ENCODE data around the gene CD209. TPM values are rescaled to one million over a fixed set of nuclear protein-coding genes. Genes with fewer than 3 reads are reported as not detected.

CD209 gene
- total RNA-seq, 1 experiment from 2014 or later = not detected

DNA sequence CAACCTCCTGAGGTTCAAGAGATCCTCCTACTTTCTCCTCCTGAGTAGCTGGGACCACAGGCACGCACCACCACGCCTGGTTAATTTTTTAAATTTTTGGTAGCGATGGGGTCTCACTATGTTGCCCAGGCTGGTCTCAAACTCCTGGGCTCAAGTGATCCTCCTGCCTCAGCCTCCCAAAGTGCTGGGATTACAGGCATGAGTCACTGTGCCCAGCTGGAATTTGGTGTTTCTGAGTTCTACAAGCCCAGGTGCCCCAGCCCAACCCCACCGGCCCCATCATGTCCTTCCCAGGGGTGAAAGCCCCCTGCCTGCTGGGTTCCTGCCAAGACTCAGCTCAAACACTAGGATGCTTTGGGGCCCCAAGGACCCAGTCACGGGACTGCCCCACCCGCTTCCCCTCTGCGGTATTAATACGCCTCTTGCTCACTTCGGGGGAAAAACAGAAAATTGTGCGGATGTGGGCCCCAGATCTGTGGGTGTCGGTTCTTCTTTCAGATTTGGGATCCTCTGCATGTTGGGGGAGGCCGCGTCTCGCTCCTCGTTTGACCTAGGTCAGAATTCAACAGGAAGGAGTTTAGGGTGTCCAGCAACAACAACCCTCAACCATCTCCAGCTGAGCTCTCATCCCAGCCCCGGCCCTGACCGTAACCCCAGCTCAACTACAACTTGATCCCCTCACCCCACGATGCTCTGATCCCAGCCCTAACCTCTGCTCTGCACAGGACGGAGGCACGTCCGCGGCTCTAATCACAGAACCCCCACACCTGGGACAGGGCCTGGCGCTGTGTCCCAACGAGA lies 41.7 kb downstream of the CD209 start:
- no peak for DNase-seq (ENCODE audit: low read depth)

- no peak for DNase-seq (ENCODE audit: low read depth)
These were observed 42.9 kb downstream of the CD209 start for GRCh38 chr19:7704280-7705060.

DNA sequence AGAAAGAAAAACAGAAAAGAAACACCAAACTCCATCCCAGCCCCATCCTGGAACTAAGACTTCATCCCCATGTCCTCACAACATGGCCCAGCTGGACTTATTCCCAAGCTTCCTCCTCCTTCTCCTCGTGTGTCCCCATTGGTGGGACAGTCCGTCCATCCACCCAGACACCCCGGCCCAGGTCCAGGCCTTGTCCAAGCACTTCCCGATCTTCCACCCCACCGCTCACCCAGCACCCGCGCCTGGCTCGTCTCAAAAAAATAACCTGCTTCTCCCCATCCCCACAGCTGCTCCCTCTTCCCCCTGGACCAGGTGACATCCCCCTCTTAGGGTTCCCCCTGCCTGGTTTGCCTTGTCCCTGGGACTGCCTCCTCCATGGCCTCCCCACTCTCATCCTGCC lies 44.0 kb downstream of the CD209 start:
- no peak for DNase-seq (ENCODE audit: low read depth)

DNA sequence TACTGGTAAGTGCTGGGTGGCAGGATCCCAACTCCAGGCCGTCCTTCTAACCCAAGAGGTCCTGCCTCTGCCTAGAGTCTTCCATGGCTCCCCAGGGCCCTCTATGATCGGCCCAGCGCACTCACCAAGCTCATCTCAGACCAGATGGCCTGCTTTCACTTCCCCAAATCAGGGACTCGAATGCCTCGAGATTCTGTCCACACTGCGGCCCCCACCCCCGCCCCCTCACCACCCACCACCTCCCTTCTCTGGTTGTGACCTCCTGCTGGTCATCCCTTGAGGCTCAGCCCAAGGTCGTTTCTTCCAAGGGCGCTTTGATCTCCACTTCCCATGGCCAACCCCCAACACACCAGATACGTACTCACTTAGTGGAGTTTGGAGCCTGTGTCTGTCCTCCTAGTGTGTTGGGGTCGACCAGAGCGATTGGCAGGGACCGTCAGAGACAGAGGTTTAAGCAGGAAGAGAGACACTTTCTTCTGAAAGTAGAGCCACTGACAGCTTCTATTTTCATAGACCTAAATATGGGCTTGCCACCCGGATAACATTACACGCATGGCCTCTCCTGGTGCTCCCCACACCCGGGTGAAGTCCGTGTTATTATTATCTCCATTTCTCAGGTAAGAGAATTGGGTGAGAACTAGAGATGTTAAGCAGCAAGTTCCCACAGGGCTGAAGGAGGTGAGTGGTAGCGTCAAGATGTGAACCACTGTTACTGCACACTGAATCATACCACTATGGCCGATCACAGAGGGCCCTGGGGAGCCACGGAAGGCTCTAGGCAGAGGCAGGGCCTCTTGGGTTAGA lies 45.5 kb downstream of the CD209 start, which contains the start of gene FCER2:
TSS of gene FCER2 (minus strand) at position 478 of the 804 bp plus-strand sequence. CDS start 2,371 bp downstream, outside the sequence.
- no peak for DNase-seq (ENCODE audit: low read depth)

DNA sequence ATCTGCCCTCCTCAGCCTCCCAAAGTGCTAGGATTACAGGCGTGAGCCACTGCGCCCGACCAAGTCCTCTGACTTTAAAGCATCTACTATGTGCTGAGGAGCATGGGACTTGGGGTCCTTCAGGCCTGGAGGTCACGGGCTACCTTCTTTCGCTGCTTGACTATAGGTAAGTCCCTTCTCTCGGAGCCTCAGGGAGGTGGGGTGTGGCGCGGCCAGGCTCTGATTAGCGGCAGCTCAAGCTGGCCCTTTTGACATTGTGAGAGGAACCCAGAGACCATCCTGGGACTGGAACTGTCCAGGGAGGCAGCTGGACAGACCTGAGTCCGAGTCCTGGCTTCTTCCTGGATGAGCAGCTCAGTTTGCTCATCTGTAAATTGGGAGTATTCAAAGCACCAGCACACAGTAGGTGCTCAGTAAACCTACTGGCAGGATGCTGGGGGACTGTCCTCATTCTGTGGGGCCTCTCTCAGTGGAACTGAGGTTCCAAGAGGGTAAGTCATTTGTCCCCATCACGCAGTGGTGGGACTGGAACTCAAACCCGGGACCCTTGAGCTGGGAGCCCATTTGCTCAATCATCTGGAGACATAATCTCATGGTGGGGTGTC lies 46.2 kb downstream of the CD209 start:
- DNase-seq (ENCODE audit: low read depth) = no peak

GRCh38 chr19:7699417-7700401 lies 47.6 kb downstream of the CD209 start:
- no peak for DNase-seq (ENCODE audit: low read depth)

DNA sequence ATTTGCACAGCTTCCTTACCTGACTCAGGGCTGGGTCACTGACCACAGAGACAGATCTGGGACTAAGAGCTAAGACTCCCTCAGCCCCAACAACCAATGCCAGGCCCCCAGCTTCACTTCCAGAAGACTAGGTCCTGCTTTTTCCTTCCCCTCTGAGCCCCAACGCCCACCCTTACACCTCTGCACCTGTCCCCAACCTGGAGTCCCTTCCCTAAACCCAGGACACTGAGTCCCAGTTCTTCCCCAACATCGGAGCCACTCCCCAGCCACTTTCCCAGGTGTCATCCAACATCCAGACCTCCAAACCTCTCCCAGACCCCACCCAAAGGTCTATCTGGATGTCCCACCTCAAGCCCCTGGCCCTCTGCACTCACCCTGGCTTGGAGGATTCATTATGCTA lies 48.3 kb downstream of the CD209 start:
- no peak for DNase-seq (ENCODE audit: low read depth)

- no peak for DNase-seq (ENCODE audit: low read depth)
These were observed 48.8 kb downstream of the CD209 start for GRCh38 chr19:7698583-7698982.

- DNase-seq (ENCODE audit: low read depth) = no peak
These were observed 49.5 kb downstream of the CD209 start for GRCh38 chr19:7697721-7698287.

GRCh38 chr19:7694499-7694898 lies 52.8 kb downstream of the CD209 start:
- DNase-seq (ENCODE audit: low read depth) = no peak

DNA sequence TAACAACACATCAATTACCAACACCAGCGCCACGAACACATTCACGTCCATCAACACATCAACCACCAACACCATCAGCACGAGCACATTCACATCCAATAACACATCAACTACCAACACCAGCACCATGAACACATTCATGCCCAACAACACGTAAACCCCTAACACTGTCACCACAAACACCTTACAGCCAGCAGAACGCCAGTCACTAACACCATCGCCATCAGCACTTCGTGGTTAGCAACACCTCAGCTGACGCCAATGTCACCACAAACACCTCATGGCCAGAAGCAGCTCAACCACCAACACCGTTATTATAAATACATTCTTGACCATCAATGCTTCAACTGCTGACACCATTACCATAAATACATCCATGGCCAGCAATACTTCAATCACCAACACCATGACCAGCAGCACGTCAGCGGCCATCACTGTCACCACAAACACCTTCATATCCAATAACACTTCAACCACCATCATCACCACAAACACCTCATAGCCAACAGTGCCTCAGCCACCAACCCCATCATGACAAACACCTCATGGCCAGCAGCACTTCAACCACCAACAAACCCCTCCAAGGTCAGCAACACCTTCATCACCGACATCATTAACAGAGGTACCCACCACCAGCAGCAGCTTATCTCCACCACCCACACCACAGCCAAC lies 54.8 kb downstream of the CD209 start:
- DNase-seq (ENCODE audit: low read depth) = no peak

- DNase-seq (ENCODE audit: low read depth) = no peak
These were observed 55.8 kb downstream of the CD209 start for GRCh38 chr19:7691497-7691896.

- DNase-seq (ENCODE audit: low read depth) = no peak
These were observed 56.5 kb downstream of the CD209 start for GRCh38 chr19:7690779-7691258.

Other genes with a start within 250 kb of the CD209 start
- 35.8 and 50.3 TPM in 2 replicates for gene ZNF358, start 231.4 kb downstream of the CD209 start, total RNA-seq (2014; rRNA removed; shearing (Covaris generic))
- 2.0 and 3.5 TPM in 2 replicates for gene MCOLN1, start 224.9 kb downstream of the CD209 start, total RNA-seq (2014; rRNA removed; shearing (Covaris generic))
- gene PNPLA6, start 211.8 kb downstream of the CD209 start, total RNA-seq (2014; rRNA removed; shearing (Covaris generic)) = 44.7 and 51.5 TPM in 2 replicates
- not detected in 2 replicates for gene CAMSAP3, start 151.7 kb downstream of the CD209 start, total RNA-seq (2014; rRNA removed; shearing (Covaris generic))
- 27.7 and 29.4 TPM in 2 replicates for gene XAB2, start 118.0 kb downstream of the CD209 start, total RNA-seq (2014; rRNA removed; shearing (Covaris generic))
- 80.6 and 92.9 TPM in 2 replicates for gene PET100, start 117.7 kb downstream of the CD209 start, total RNA-seq (2014; rRNA removed; shearing (Covaris generic))
- gene PCP2, start 113.8 kb downstream of the CD209 start, total RNA-seq (2014; rRNA removed; shearing (Covaris generic)) = not detected in 2 replicates
- 1.3 and 3.3 TPM in 2 replicates for gene STXBP2, start 110.4 kb downstream of the CD209 start, total RNA-seq (2014; rRNA removed; shearing (Covaris generic))
- not detected in 2 replicates for gene RETN, start 78.5 kb downstream of the CD209 start, total RNA-seq (2014; rRNA removed; shearing (Covaris generic))
- gene MCEMP1, start 70.4 kb downstream of the CD209 start, total RNA-seq (2014; rRNA removed; shearing (Covaris generic)) = not detected in 2 replicates
- gene TRAPPC5, start 66.7 kb downstream of the CD209 start, total RNA-seq (2014; rRNA removed; shearing (Covaris generic)) = 52.6 and 61.5 TPM in 2 replicates
- not detected in 2 replicates for gene FCER2, start 45.4 kb downstream of the CD209 start, total RNA-seq (2014; rRNA removed; shearing (Covaris generic))
- gene CLEC4G, start 15.4 kb downstream of the CD209 start, total RNA-seq (2014; rRNA removed; shearing (Covaris generic)) = not detected in 2 replicates
- not detected in 2 replicates for gene CLEC4M, start 15.7 kb upstream of the CD209 start, total RNA-seq (2014; rRNA removed; shearing (Covaris generic))
- 6.8 and 8.1 TPM in 2 replicates for gene EVI5L, start 82.7 kb upstream of the CD209 start, total RNA-seq (2014; rRNA removed; shearing (Covaris generic))
- gene PRR36, start 126.9 kb upstream of the CD209 start, total RNA-seq (2014; rRNA removed; shearing (Covaris generic)) = not detected in 2 replicates
- gene LRRC8E, start 141.0 kb upstream of the CD209 start, total RNA-seq (2014; rRNA removed; shearing (Covaris generic)) = 5.2 and 7.3 TPM in 2 replicates
- gene MAP2K7, start 156.3 kb upstream of the CD209 start, total RNA-seq (2014; rRNA removed; shearing (Covaris generic)) = 5.0 and 6.4 TPM in 2 replicates
- gene TGFBR3L, start 167.3 kb upstream of the CD209 start, total RNA-seq (2014; rRNA removed; shearing (Covaris generic)) = 0.36 and 2.1 TPM in 2 replicates
- 27.1 and 27.5 TPM in 2 replicates for gene SNAPC2, start 172.8 kb upstream of the CD209 start, total RNA-seq (2014; rRNA removed; shearing (Covaris generic))
- 1.2 and 2.6 TPM in 2 replicates for gene CTXN1, start 178.6 kb upstream of the CD209 start, total RNA-seq (2014; rRNA removed; shearing (Covaris generic))
- gene TIMM44, start 196.1 kb upstream of the CD209 start, total RNA-seq (2014; rRNA removed; shearing (Covaris generic)) = 35.7 and 77.2 TPM in 2 replicates

Measured in RPMI7951 (cell line).